GM23338 (cell line): ENCODE measurements around the gene TEDC1.

Source experiments
- EZH2phosphoT487 ChIP-seq: fragments of 200-600 bp; sonication (generic); IDR thresholded peaks from one replicate; pipeline ENCODE4 v1.8.1; 2018; ENCODE audit warnings: antibody characterized with exemption; ENCODE audit not compliant: unreplicated experiment
- JUNB ChIP-seq: IDR thresholded peaks from one replicate; pipeline ENCODE4 v1.6.1; 2016; ENCODE audit warnings: antibody characterized with exemption; ENCODE audit not compliant: unreplicated experiment
- NANOG ChIP-seq: IDR thresholded peaks from 2 replicates; pipeline ENCODE4 v1.6.1; 2016; ENCODE audit warnings: antibody characterized with exemption, borderline replicate concordance
- TF ChIP-seq, protein P1 (sequence below), 2 experiments: fragments of 200-600 bp in 1 of 2; sonication (generic) in 1 of 2; conservative IDR thresholded peaks; 2 replicates each; pipeline versions ENCODE4 v1.5.1 to v1.6.1; 2016 to 2017; ENCODE audit warnings: antibody characterized with exemption in 2 of 2, low read depth in 2 of 2, mild to moderate bottlenecking in 2 of 2, moderate library complexity in 1 of 2
- TF ChIP-seq, protein P2 (sequence below): IDR thresholded peaks from 2 replicates; pipeline ENCODE4 v1.6.1; 2016; ENCODE audit warnings: antibody characterized with exemption

DNA sequence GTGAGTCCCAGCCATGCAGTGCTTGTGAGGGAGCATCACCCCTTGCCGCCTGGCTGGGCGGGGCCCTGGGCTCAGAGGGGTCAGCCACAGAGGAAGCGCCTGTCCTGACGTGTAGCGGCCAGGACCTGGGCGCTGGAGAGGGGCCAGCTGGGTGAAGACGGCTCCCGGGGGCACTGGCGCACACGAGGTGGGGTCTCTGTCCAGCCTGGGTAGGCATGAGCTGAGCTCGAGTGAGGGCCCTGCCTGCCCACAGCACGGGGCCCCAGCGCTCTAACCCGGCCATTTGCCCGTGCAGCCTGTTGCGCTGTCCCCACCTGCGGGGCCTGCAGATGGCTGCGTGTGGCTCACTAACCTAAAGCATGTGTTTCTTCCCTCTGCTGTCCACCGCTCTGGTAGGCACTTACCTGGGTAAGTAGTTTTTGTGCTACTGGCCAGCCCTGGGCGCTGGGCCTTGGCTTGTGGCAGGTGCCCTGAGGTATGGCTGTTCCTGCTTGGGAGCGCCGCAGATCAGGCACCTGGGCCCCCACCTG is 23.0 kb upstream of the TEDC1 start:
- TF ChIP-seq, protein P1, sequence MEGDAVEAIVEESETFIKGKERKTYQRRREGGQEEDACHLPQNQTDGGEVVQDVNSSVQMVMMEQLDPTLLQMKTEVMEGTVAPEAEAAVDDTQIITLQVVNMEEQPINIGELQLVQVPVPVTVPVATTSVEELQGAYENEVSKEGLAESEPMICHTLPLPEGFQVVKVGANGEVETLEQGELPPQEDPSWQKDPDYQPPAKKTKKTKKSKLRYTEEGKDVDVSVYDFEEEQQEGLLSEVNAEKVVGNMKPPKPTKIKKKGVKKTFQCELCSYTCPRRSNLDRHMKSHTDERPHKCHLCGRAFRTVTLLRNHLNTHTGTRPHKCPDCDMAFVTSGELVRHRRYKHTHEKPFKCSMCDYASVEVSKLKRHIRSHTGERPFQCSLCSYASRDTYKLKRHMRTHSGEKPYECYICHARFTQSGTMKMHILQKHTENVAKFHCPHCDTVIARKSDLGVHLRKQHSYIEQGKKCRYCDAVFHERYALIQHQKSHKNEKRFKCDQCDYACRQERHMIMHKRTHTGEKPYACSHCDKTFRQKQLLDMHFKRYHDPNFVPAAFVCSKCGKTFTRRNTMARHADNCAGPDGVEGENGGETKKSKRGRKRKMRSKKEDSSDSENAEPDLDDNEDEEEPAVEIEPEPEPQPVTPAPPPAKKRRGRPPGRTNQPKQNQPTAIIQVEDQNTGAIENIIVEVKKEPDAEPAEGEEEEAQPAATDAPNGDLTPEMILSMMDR (conservative IDR thresholded peaks at IDR 0.05; ENCODE audit: low read depth in 2 of 2): no peak
- TF ChIP-seq, protein P2, sequence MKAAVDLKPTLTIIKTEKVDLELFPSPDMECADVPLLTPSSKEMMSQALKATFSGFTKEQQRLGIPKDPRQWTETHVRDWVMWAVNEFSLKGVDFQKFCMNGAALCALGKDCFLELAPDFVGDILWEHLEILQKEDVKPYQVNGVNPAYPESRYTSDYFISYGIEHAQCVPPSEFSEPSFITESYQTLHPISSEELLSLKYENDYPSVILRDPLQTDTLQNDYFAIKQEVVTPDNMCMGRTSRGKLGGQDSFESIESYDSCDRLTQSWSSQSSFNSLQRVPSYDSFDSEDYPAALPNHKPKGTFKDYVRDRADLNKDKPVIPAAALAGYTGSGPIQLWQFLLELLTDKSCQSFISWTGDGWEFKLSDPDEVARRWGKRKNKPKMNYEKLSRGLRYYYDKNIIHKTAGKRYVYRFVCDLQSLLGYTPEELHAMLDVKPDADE: no peak
- no peak for TF ChIP-seq EZH2phosphoT487
- TF ChIP-seq NANOG: no peak
- TF ChIP-seq JUNB: no peak
